HCT116 (cell line): Measurements from ENCODE around the gene PROKR2. TPM values are rescaled to one million over a fixed set of nuclear protein-coding genes. Genes with fewer than 3 reads are reported as not detected.

ENCODE experiments used
- ATAC-seq: fragments of 200-7000 bp; cut with Tn5 transposase; 2 replicates; pipeline ENCODE4 v1.9.1; 2020; ENCODE audit warnings: mild to moderate bottlenecking, moderate library complexity
- BruUV-seq: library from RNA; stranded (reverse); fragments of 400-500 nt; replicated peaks from 2 replicates; lab custom pipeline; 2021; lab: Mats Ljungman, UMichigan
- CTCF ChIA-PET: fragments of 300-600 bp; sonication (Branson Sonifier 250); formaldehyde crosslinking; loops from one replicate; lab custom pipeline; 2021; ENCODE audit warnings: antibody characterized with exemption; lab: Charles Lee
- POLR2A ChIA-PET: fragments of 300-600, 350-600 bp; sonication (Branson Sonifier 250); formaldehyde crosslinking; loops from one replicate; lab custom pipeline; 2021; ENCODE audit warnings: antibody characterized with exemption; lab: Charles Lee
- RAD21 ChIA-PET, 2 experiments: fragments of 300-600 bp; sonication (Branson Sonifier 250); formaldehyde crosslinking; loops; one replicate each; lab custom pipeline; 2023; ENCODE audit warnings: low total read pairs in 2 of 2; ENCODE audit not compliant: uncharacterized antibody in 2 of 2, unreplicated experiment in 2 of 2, low non-redundant PET in 1 of 2; lab: Charles Lee
- DNase-seq: peaks from one replicate; pipeline ENCODE4 v3.0.0-alpha.2; 2010; ENCODE audit warnings: low read depth, low spot score
- H2AFZ ChIP-seq: fragments of 200-600 bp; shearing (Covaris generic), sonication (generic); 2 replicates; pipeline ENCODE4 v1.6.1; 2017; ENCODE audit warnings: low read depth, mixed run types, mixed read lengths, antibody characterized with exemption, low read length; ENCODE audit not compliant: poor library complexity, severe bottlenecking
- H3K27ac ChIP-seq: 2 replicates; pipeline ENCODE4 v1.5.1; 2012; ENCODE audit warnings: low read depth, low read length
- H3K27me3 ChIP-seq: fragments of 200-600 bp; sonication (generic); 2 replicates; pipeline ENCODE4 v1.6.1; 2016; ENCODE audit warnings: mixed run types, low read length, mixed read lengths; ENCODE audit not compliant: insufficient read depth
- H3K36me3 ChIP-seq, 2 experiments: fragments of 200-500 bp in 1 of 2; fragments of 200-600 bp in 1 of 2; sonication (Bioruptor generic) in 1 of 2; sonication (generic) in 1 of 2; 2 replicates each; pipeline versions ENCODE4 v1.5.1 to v1.6.1; 2014 to 2016; ENCODE audit warnings: low read length in 2 of 2, inconsistent platforms in 1 of 2, mixed read lengths in 1 of 2, mixed run types in 1 of 2; ENCODE audit not compliant: insufficient read depth in 2 of 2, control insufficient read depth in 1 of 2
- H3K4me1 ChIP-seq, 2 experiments: fragments of 200-600 bp in 1 of 2; sonication (generic) in 1 of 2; 2 replicates each; pipeline versions ENCODE4 v1.5.1 to v1.6.1; 2012 to 2017; ENCODE audit warnings: low read length in 2 of 2, inconsistent platforms in 1 of 2, mild to moderate bottlenecking in 1 of 2, mixed read lengths in 1 of 2, mixed run types in 1 of 2, moderate library complexity in 1 of 2; ENCODE audit not compliant: insufficient read depth in 2 of 2, control insufficient read depth in 1 of 2
- H3K4me2 ChIP-seq: fragments of 200-600 bp; sonication (generic); 2 replicates; pipeline ENCODE4 v1.6.1; 2017; ENCODE audit warnings: mixed run types, low read length, mixed read lengths
- H3K4me3 ChIP-seq, 2 experiments: fragments of 200-600 bp in 1 of 2; sonication (generic) in 1 of 2; replicated peaks in 1 of 2; 2 replicates each; pipeline ENCODE4 v1.5.1; 2011 to 2016; ENCODE audit warnings: low read length in 2 of 2, control low read depth in 1 of 2, low read depth in 1 of 2, mild to moderate bottlenecking in 1 of 2, mixed read lengths in 1 of 2, mixed run types in 1 of 2
- H3K79me2 ChIP-seq: fragments of 200-600 bp; sonication (generic); 2 replicates; pipeline ENCODE4 v1.6.1; 2017; ENCODE audit warnings: mild to moderate bottlenecking, mixed run types, low read length, moderate library complexity, mixed read lengths; ENCODE audit not compliant: insufficient read depth
- H3K9ac ChIP-seq: fragments of 200-600 bp; sonication (generic); 2 replicates; pipeline ENCODE4 v1.6.1; 2016; ENCODE audit warnings: low read length, mixed read lengths
- H3K9me2 ChIP-seq: fragments of 200-600 bp; sonication (generic), shearing (Covaris generic); 2 replicates; pipeline ENCODE4 v1.6.1; 2017; ENCODE audit warnings: mixed run types, mild to moderate bottlenecking, moderate library complexity; ENCODE audit not compliant: insufficient read depth
- H3K9me3 ChIP-seq, 2 experiments: fragments of 200-500 bp in 1 of 2; fragments of 200-600 bp in 1 of 2; sonication (Bioruptor generic) in 1 of 2; sonication (generic) in 1 of 2; 2 replicates each; pipeline ENCODE4 v1.6.1; 2014 to 2017; ENCODE audit warnings: low read length in 2 of 2, mixed read lengths in 2 of 2, inconsistent platforms in 1 of 2, low read depth in 1 of 2, mild to moderate bottlenecking in 1 of 2, mixed run types in 1 of 2, moderate library complexity in 1 of 2; ENCODE audit not compliant: control insufficient read depth in 1 of 2, insufficient read depth in 1 of 2
- H4K20me1 ChIP-seq: fragments of 200-600 bp; sonication (generic), shearing (Covaris generic); 2 replicates; pipeline ENCODE4 v1.6.1; 2017; ENCODE audit warnings: mixed run types, mild to moderate bottlenecking, moderate library complexity; ENCODE audit not compliant: insufficient read depth
- EGR1 ChIP-seq: IDR thresholded peaks from 2 replicates; pipeline ENCODE4 v1.6.1; 2012; ENCODE audit warnings: low read depth
- ELF1 ChIP-seq: IDR thresholded peaks from 2 replicates; pipeline ENCODE4 v1.6.1; 2012; ENCODE audit warnings: low read depth, borderline replicate concordance
- EZH2 ChIP-seq: fragments of 200-600 bp; sonication (generic); IDR thresholded peaks from 2 replicates; pipeline ENCODE4 v1.6.1; 2017; ENCODE audit warnings: antibody characterized with exemption, mixed run types
- EZH2phosphoT487 ChIP-seq: fragments of 200-600 bp; IDR thresholded peaks from 2 replicates; pipeline ENCODE4 v1.6.1; 2018; ENCODE audit warnings: antibody characterized with exemption, borderline replicate concordance
- FOSL1 ChIP-seq: IDR thresholded peaks from 2 replicates; pipeline ENCODE4 v1.6.1; 2012; ENCODE audit warnings: low read depth
- POLR2A ChIP-seq: IDR thresholded peaks from 2 replicates; pipeline ENCODE4 v1.7.0; 2011; ENCODE audit warnings: borderline replicate concordance; ENCODE audit not compliant: insufficient read depth, insufficient read length; ENCODE audit errors: extremely low read depth
- POLR2AphosphoS5 ChIP-seq: IDR thresholded peaks from 2 replicates; pipeline ENCODE4 v1.6.1; 2011; ENCODE audit warnings: mild to moderate bottlenecking, low read depth, low read length, moderate library complexity
- RAD21 ChIP-seq: IDR thresholded peaks from 2 replicates; pipeline ENCODE4 v1.6.1; 2012; ENCODE audit warnings: low read depth, mild to moderate bottlenecking
- SIN3A ChIP-seq: IDR thresholded peaks from 2 replicates; pipeline ENCODE4 v1.6.1; 2012; ENCODE audit warnings: low read depth
- TCF7L2 ChIP-seq: IDR thresholded peaks from 2 replicates; pipeline ENCODE4 v1.7.0; 2011; ENCODE audit warnings: borderline replicate concordance, inconsistent platforms; ENCODE audit not compliant: insufficient read depth, insufficient read length; ENCODE audit errors: extremely low read depth
- YY1 ChIP-seq: IDR thresholded peaks from 2 replicates; pipeline ENCODE4 v1.6.1; 2011; ENCODE audit warnings: low read length, low read depth, moderate library complexity, mild to moderate bottlenecking; ENCODE audit not compliant: insufficient replicate concordance; ENCODE audit errors: extremely low read depth
- ZFX ChIP-seq: fragments of 450-650 bp; IDR thresholded peaks from 2 replicates; pipeline ENCODE4 v1.6.1; 2017
- intact Hi-C: fragments of 100-400 bp; cut with micrococcal nuclease; formaldehyde crosslinking; loops from 2 replicates; pipeline ENCODE4 v1.10.0; 2022
- total RNA-seq: library from RNA; stranded (reverse); gene quantifications from one replicate; pipeline ENCODE4 v1.2.1, GENCODE V29; 2021; ENCODE audit not compliant: unreplicated experiment
- TF ChIP-seq, protein P1 (sequence below): IDR thresholded peaks from 2 replicates; pipeline ENCODE4 v1.6.1; 2011; ENCODE audit warnings: mild to moderate bottlenecking, low read length, moderate library complexity; ENCODE audit not compliant: insufficient replicate concordance; ENCODE audit errors: extremely low read depth

The PROKR2 gene
- total RNA-seq, 1 experiment from 2014 or later, result not detected

DNA sequence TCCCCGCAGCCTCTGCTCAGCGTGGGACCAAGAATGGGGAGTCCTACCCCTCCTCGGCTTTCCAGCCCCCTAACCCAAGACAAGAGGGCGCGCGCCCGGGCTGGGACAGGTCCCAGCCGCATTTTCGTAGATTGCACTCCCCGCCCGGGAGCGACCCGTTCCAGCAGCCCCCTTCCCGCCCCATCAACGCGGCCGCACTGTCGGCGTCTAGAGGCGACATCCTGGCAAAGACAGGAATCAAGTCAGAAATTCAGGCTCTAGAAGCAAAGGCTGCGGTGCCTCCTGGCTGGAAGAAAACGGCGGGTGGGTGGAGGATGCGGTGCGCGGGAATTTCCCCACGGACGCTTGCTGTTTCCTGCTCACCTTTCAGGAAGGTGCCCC lies 957 bp downstream of the PROKR2 start:
- ATAC-seq, result no peak
- no peaks in the 10 kb centered on the region for H3K9me3 ChIP-seq
- no peak overlapping the region for H2AFZ ChIP-seq
- intact Hi-C loops, result no loop called here
- no peak overlapping the region for H3K27ac ChIP-seq
- H3K36me3 ChIP-seq, result no peaks in the 10 kb centered on the region
- no peak overlapping the region for H3K9ac ChIP-seq
- H3K79me2 ChIP-seq, result no peaks in the 10 kb centered on the region
- ChIA-PET POLR2A (no interaction called here), RAD21 (no interaction called here), CTCF (no interaction called here)
- peaks cover 6% of the 10 kb centered on the region; the same call in 1 of the 2 replicates for H3K27me3 ChIP-seq
- no peaks in the 10 kb centered on the region for H4K20me1 ChIP-seq
- no TSS peak for BruUV-seq
- no peak for DNase-seq
- no peaks in the 10 kb centered on the region for H3K4me1 ChIP-seq
- H3K4me3 ChIP-seq, result no peak overlapping the region
- H3K9me2 ChIP-seq, result no peaks in the 10 kb centered on the region
- H3K4me2 ChIP-seq, result no peak overlapping the region
- no peak for TF ChIP-seq SIN3A
- no peak for TF ChIP-seq ELF1
- TF ChIP-seq FOSL1, result no peak
- no peak for TF ChIP-seq EZH2
- TF ChIP-seq YY1, result no peak
- TF ChIP-seq, protein P1, sequence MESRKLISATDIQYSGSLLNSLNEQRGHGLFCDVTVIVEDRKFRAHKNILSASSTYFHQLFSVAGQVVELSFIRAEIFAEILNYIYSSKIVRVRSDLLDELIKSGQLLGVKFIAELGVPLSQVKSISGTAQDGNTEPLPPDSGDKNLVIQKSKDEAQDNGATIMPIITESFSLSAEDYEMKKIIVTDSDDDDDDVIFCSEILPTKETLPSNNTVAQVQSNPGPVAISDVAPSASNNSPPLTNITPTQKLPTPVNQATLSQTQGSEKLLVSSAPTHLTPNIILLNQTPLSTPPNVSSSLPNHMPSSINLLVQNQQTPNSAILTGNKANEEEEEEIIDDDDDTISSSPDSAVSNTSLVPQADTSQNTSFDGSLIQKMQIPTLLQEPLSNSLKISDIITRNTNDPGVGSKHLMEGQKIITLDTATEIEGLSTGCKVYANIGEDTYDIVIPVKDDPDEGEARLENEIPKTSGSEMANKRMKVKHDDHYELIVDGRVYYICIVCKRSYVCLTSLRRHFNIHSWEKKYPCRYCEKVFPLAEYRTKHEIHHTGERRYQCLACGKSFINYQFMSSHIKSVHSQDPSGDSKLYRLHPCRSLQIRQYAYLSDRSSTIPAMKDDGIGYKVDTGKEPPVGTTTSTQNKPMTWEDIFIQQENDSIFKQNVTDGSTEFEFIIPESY, result no peak
- TF ChIP-seq POLR2A, result no peak
- TF ChIP-seq TCF7L2, result no peak

DNA sequence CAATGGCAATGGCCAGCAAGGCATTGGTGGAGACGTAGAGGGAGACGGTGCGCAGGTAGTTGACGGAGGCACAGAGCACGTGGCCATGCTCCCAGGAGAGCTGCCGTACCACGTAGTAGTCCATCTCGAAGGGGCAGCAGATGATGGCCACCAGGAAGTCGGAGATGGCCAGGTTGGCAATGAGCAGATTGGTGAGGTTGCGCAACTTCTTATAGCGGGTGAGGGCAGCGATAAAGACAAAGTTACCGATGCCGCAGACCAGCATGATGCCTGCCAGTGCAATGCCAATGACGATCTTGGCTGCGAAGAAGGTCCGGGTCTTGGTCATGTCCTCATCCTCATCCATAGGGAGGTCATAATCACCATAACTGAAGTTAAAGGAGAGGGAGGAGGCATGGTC lies 2.8 kb downstream of the PROKR2 start:
- no peaks in the 10 kb centered on the region for H3K9me2 ChIP-seq
- TF ChIP-seq ELF1 (no peak), EZH2phosphoT487 (no peak), EGR1 (no peak), TCF7L2 (no peak), EZH2 (no peak), RAD21 (no peak), ZFX (no peak), POLR2AphosphoS5 (no peak)
- no peak overlapping the region for H3K27ac ChIP-seq
- H3K79me2 ChIP-seq, result no peaks in the 10 kb centered on the region
- RAD21 ChIA-PET, result no interaction called here
- ATAC-seq, result no peak
- H3K4me2 ChIP-seq, result no peak overlapping the region
- CTCF ChIA-PET, result no interaction called here
- H3K36me3 ChIP-seq, result no peaks in the 10 kb centered on the region
- no peak overlapping the region for H3K4me3 ChIP-seq
- no peak overlapping the region for H3K9ac ChIP-seq
- no peaks in the 10 kb centered on the region for H3K4me1 ChIP-seq
- H4K20me1 ChIP-seq, result no peaks in the 10 kb centered on the region
- DNase-seq, result no peak
- intact Hi-C loops, result no loop called here
- BruUV-seq, result no TSS peak
- peaks cover 5% of the 10 kb centered on the region; the same call in 1 of the 2 replicates for H3K27me3 ChIP-seq
- H3K9me3 ChIP-seq, result no peaks in the 10 kb centered on the region
- POLR2A ChIA-PET, result no interaction called here
- no peak overlapping the region for H2AFZ ChIP-seq
